HG03139 (cell line): ENCODE results near the gene COX10.
"Not testable (repeated sequence)": the region's sequence is repeated elsewhere in the genome, so short reads cannot be mapped to it uniquely, and the experiment has no call there.

Experiments
- ATAC-seq: cut with Tn5 transposase; IDR thresholded peaks from one replicate; pipeline ENCODE4 v1.9.1; 2021; ENCODE audit not compliant: unreplicated experiment

The COX10 gene

GRCh38 chr17:14168582-14168981 is 99.3 kb downstream of the COX10 start:
- no peak for ATAC-seq

DNA sequence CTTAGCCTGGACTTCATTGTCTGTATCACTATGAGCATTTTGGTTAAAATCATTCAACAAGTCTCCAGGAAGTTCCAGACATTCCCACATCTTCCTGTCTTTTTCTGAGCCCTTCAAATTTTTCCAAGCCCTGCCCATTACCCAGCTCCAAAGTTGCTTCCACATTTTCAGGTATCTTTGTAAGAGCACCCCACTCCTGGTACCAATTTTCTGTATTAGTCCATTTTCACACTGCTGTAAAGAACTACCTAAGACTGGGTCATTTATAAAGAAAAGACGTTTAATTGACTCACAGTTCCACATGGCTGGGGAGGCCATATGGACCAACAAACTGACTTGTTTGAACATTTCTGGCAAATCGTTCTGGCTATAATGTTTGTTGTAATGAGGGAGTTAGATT is 100.0 kb downstream of the COX10 start:
- no peak for ATAC-seq

GRCh38 chr17:14169901-14170300 is 100.6 kb downstream of the COX10 start:
- ATAC-seq: no peak

- not testable (repeated sequence) for ATAC-seq
Observed at GRCh38 chr17:14176989-14177388, 107.7 kb downstream of the COX10 start.

GRCh38 chr17:14177801-14178200 is 108.5 kb downstream of the COX10 start:
- ATAC-seq: not testable (repeated sequence)

DNA sequence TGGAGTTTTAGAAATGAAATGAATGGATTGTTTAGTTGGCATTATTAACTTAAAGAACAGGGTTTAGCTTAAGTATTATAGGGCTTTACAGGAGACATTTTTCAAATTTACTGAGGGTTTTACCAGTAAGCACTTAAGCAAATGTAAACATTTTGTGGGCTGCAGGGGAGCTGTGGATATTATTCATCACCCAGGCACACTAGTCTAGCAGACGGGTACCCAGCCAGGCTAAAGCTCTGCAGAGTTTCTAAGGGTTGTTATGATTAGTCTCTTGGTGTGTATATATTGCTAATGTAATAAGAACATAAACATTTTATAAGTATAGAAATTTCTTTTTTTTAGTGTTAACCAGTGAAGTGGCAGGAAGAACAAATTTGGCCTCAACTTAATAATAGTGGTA is 110.6 kb downstream of the COX10 start:
- ATAC-seq: not testable (repeated sequence)

GRCh38 chr17:14182084-14182483 is 112.8 kb downstream of the COX10 start:
- not testable (repeated sequence) for ATAC-seq

GRCh38 chr17:14184536-14184935 is 115.2 kb downstream of the COX10 start:
- not testable (repeated sequence) for ATAC-seq

GRCh38 chr17:14186443-14186842 is 117.1 kb downstream of the COX10 start:
- ATAC-seq: not testable (repeated sequence)

DNA sequence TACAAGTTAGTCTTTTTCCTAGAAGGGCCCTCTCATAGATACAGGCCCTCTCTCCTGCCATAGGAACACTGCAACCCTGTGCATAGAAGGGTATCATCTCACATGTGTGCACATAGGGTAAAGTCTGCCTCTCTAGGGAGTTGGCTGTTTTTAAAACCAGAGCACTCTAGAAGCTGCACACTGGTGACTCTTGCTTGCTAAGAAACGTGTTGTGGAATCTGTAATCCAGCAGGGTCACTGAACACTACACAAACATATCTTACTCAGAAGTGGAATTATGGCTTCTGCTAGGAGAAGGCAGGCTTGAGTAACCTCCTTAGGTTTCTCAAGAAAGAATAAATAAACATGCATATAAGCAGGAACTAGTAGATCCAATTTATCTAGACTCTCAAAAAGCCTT is 121.5 kb downstream of the COX10 start:
- ATAC-seq: not testable (repeated sequence)

DNA sequence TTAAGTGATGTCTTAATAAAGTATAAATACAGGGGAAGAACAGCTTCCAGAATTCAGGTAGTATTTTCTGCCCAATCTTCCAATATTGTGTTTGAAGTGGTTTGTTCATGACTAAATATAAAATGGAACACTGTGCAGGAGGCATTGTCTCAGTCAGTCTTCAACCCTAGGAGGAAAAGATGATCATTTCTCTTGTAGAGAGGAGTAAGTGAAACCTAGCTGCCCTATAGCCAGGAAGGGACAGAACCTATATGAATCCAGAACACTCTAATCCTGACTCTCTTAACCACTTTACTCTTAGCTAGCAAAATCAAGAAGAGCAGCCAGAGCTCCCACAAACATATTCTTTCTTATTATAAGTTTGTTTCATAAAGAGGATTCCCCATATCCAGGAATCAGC is 122.2 kb downstream of the COX10 start:
- not testable (repeated sequence) for ATAC-seq

GRCh38 chr17:14192039-14192438 is 122.7 kb downstream of the COX10 start:
- not testable (repeated sequence) for ATAC-seq

DNA sequence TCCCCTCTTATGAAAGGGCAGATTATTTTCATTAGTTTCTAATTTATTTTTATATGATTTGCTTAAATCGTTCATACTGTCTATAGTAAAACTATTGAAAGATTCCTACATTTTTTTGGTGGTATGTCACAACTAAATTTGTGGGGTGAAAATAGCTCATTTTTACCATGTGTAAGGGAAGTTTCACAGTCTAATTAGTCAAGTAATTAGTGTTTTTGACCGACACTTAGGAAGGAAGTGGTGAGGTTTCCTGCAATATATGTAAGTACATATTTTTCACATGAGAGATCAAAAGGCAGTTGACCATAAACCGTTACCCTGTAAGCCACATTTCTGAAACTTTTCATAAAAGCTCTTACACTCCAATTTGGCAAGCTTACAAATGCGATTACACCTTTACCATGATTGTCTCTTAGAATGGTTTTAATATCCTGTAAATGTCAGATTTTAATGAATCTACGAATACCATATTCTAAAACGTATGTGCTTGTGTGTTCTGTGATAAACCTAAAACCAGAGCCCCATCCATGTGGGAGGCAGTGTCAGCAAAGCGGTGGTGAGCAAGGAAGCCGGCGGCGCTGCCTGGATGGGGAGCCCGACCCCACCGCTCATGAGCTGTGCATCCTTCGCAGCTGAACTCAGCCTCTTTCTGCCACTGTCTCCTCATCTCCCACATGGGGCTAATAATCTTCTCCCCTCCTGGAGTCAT is 123.5 kb downstream of the COX10 start:
- not testable (repeated sequence) for ATAC-seq

DNA sequence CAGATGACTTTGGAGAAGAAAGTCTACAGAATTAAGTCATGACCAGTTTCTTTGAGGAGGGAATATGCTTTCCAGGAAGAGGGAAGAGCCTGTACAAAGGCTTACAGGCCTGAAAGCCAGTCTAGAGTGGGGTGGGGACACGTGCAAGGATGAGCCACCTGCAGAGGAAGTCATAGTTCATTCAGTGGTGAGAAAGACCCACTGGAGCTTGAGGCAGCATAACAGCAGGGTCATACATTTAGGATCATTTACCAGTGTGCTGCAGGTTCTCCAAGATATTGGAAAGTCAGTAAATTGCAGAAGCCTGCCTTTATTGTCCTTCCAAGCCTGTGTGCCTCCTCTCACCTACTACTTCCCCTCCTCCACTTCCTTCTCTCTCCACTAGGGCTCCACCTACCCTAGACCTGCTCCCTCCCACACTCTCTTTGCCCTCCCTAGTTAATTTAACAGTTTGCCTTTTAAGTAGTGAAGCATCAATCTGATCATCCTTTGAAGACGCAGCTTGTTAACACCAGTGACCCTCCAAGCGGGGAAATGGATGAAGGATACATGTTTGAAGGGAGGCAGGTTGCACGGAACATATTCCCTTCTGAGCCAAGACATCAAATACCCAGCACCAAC is 127.2 kb downstream of the COX10 start:
- no peak for ATAC-seq

DNA sequence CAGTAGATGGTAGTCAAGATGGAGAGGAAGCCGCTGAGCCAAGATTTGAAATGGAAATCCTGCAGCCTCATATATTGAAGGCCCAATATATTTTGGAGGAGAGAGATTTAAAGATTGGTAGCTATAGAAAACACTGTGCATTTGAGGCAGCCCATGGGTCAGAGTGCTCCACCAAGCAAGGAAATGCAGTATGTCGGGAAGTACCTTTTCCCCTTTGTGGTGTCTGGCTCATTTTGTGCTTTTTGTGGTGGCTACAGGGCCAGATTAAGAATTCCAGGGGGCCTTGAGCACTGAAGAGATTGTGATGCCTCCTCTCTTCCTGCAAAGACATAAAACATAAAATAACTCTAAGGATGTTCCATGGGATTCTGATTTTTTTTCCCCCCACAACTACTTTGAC is 127.8 kb downstream of the COX10 start:
- no peak for ATAC-seq

DNA sequence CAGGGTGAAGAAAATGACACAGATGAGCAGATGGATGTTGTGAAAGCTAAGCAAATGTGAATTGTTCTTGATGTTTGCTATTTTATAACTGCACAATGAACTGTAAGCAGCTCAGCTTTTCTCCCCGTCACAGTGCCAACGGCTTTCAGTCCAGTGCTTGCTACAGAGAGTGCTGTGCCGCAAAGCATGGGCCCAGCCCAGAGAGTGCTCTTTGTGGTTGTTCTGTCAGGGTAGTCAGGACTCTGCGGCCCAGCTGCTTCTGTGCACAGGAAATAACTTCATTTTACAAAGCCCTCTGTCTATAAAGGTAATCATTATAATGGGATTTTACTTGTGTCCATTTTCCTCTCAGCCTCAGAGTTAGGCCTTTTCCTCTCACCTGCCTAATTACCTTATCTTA is 128.3 kb downstream of the COX10 start:
- ATAC-seq: no peak

GRCh38 chr17:14198013-14198412 is 128.7 kb downstream of the COX10 start:
- no peak for ATAC-seq

- ATAC-seq: no peak
Observed at GRCh38 chr17:14198575-14198974, 129.3 kb downstream of the COX10 start.

DNA sequence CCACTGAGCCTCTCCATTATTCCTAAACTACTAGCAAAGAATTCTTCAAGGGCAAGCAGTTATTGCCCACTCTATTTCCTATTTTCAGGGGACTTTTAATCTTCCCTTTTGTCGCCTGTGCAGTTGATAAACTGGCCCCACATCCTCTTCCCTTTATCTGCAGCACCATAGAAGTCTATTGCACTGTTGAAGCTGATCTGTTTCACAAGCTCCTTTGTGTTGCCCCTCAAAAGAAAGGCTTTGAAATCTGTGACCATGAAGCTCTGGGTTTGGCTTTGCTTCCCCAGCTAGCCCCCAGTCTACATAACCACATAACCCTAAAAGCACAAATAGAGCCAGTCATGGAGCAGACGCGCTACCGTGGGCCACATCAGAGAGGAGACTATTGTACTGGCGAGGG is 130.3 kb downstream of the COX10 start:
- no peak for ATAC-seq

DNA sequence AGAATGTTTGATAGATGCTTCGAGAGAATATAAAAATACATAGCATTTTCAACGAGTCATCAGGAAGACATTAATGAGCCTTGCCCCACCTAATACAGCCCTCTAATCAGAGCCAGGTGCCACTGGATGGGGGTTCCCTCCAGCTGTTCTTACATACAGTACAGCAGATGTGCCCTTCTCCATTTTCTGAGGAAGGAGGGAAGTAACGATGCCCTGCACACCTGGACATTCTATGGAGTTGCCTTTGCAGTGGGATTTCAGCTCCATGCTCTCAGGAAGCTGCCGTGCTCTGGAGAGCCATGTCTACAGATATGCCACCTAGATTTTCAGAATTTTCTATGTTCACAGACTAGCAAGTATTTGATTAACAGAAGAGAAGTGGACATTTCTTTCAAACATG is 131.1 kb downstream of the COX10 start:
- ATAC-seq: no peak

- ATAC-seq: no peak
Observed at GRCh38 chr17:14201021-14201987, 132.0 kb downstream of the COX10 start.

GRCh38 chr17:14201988-14202380 is 132.7 kb downstream of the COX10 start:
- ATAC-seq: no peak
